NB4 (cell line): Measurements from ENCODE around the gene RUFY1.
A peak's percentile ranks its signal among the peaks of the same experiment; 100 is the strongest.
"Not testable (repeated sequence)": the region's sequence is repeated elsewhere in the genome, so short reads cannot be mapped to it uniquely, and the experiment has no call there.

Experiments
- DNase-seq: peaks from one replicate; pipeline ENCODE4 v3.0.0; 2010; ENCODE audit warnings: low read depth
- H3K4me3 ChIP-seq: one replicate; pipeline ENCODE4 v1.5.1; 2011; ENCODE audit warnings: mild to moderate bottlenecking, low read depth, low read length, moderate library complexity
- MYC ChIP-seq: IDR thresholded peaks from 2 replicates; pipeline ENCODE4 v1.6.1; 2011; ENCODE audit warnings: low read depth, low read length
- POLR2A ChIP-seq: IDR thresholded peaks from 2 replicates; pipeline ENCODE4 v1.6.1; 2011; ENCODE audit warnings: mild to moderate bottlenecking; ENCODE audit not compliant: insufficient read length; ENCODE audit errors: extremely low read depth
- TF ChIP-seq, protein P1 (sequence below): IDR thresholded peaks from one replicate; pipeline ENCODE4 v1.5.1; 2012; ENCODE audit warnings: low read depth, low read length
- TF ChIP-seq, protein P2 (sequence below): IDR thresholded peaks from 2 replicates; pipeline ENCODE4 v1.6.1; 2011; ENCODE audit warnings: low read depth, low read length

RUFY1 gene

DNA sequence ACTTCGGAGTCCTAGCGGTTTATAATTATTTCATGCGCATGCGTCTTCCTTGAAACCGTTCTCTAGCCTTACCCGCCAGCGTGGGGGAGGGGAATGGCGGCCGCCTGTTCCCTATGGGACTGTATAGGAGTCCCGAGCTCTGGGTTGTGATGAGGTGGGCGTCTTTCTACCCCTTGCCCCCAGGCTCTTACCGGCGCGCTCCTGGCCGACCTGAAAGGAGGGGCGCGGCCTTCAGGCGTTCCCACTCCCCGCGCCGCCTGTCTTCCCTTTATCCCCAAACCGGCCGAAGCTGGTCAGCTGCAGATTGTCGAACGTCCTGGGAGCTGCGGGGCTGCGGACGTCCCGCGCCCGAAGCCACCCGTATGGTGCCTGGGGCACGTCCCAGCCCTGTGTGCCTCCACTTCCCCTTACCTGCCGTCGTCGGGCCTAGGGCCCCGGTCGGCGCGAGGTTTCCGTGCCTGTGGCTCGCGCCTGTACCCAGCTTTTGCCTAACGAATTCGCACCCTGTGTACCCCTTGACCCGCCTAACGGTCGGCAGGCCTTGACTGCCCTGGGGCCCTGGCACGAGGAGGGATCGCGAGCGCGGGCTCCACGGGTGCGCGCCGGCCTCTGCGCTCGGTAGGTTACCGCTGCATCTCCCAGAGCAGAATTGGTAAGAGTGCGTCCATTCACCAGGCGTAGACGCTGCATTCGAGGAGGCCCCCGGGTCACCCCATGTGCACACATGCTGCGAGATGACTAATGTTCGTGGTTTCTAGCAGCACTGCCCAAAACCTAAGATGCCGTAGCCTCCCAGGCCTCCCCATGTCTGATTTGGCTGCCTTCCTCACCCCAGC lies 73.8 kb downstream of the RUFY1 start:
- H3K4me3 ChIP-seq: peak overlapping the region; percentile 79
- peak; percentile 92 for DNase-seq
- TF ChIP-seq, protein P1, sequence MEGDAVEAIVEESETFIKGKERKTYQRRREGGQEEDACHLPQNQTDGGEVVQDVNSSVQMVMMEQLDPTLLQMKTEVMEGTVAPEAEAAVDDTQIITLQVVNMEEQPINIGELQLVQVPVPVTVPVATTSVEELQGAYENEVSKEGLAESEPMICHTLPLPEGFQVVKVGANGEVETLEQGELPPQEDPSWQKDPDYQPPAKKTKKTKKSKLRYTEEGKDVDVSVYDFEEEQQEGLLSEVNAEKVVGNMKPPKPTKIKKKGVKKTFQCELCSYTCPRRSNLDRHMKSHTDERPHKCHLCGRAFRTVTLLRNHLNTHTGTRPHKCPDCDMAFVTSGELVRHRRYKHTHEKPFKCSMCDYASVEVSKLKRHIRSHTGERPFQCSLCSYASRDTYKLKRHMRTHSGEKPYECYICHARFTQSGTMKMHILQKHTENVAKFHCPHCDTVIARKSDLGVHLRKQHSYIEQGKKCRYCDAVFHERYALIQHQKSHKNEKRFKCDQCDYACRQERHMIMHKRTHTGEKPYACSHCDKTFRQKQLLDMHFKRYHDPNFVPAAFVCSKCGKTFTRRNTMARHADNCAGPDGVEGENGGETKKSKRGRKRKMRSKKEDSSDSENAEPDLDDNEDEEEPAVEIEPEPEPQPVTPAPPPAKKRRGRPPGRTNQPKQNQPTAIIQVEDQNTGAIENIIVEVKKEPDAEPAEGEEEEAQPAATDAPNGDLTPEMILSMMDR: no peak
- TF ChIP-seq MYC (peak; percentile 89), POLR2A (peak; percentile 57)
- TF ChIP-seq, protein P2, sequence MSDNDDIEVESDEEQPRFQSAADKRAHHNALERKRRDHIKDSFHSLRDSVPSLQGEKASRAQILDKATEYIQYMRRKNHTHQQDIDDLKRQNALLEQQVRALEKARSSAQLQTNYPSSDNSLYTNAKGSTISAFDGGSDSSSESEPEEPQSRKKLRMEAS: peak; percentile 84

DNA sequence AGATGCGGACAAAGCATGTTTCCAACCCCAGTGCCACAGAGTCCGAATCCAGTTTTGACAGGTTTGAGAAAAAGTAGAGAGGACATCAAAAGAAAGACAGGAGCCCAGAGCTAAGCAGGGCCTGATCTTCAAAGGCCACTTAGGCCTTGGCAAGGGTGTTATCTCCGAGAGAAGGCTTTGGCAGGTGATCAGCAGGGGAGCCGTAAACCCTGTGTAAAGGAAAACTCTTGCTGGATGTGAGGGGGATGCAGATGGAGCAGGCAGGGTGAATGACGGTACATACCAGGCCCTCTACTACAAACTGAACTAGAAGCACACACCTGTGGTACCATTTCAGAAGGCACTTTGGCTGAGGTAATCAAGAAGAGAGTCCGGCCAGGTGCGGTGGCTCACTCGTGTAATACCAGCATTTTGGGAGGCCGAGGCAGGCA lies 74.5 kb downstream of the RUFY1 start:
- no peak for DNase-seq
- H3K4me3 ChIP-seq: peak overlapping the region; percentile 79
- TF ChIP-seq, protein P2: no peak
- TF ChIP-seq MYC: no peak
- TF ChIP-seq, protein P1: no peak

DNA sequence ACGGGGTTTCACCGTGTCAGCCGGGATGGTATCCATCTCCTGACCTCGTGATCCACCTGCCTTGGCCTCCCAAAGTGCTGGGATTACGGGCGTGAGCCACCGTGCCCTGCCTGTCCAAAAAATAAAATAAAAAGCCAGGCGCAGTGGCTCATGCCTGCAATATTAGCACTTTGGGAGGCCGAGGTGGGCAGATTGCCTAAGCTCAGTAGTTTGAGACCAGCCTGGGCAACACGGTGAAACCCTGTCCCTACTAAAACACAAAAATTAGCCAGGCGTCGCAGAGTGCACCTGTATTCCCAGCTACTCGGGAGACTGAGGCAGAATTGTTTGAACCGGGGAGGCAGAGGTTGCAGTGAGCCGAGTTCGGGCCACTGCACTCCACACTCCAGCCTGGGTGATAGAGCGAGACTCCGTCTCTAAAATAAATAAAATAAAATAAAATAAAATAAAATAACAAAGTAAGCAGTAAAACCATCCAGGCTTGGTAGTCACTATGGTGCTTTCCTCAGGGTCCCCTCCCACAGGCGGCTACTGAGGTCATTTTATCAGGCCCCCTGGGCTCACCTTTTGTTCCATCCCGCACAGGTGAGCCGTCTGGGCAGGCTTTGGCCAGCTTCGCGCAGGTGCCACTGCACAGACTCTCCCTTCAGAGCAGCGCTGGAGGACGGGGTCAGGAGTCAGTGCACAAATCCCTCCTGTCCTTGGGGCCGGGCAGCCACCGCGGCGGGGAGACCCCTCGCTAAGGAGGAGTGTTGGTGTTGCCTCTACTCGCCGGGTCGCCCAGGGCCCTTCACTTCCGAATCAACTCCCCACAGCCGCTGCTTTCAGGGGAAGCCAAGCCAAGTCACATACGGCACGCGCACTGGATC lies 83.4 kb downstream of the RUFY1 start:
- peak overlapping the region; percentile 62 for H3K4me3 ChIP-seq
- DNase-seq: not testable (repeated sequence)

DNA sequence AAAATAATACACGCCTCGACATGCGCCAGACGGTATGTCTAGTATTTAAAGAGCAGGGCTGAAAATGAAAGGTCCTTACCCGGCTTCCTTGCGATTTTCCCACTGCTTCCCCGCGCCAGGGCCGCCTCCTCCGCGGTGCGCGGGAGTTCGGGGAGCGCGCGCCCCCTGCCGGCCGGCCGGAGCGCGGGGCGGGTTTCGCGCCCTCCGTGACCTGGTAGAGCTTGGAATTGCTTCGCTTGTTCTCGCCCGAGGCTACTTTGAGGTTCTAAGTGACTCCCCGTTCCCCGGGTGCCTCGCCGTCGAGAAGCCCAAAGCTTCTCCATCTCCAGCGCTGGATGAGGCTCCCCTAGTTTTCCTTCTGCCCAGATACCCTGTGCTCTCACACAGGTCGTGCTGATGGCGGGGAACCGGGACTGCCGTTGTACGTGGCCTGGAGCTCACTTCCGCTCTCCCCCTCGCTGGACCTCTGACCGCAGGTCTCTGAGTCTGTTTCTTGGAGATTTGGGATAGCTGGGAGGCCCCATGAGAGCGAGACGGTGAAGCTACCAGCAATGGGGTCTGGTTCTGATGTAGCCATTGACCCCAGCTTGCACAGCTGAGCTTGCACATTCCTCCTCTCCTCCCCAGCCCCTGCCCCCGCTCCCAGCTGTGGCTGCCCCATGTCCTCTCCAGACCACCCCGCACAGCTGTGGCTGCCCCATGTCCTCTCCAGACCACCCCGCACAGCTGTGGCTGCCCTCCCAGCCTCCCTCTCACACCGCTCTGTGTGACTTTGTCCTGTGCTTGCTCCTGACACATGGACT lies 84.2 kb downstream of the RUFY1 start:
- H3K4me3 ChIP-seq: not testable (repeated sequence)

DNA sequence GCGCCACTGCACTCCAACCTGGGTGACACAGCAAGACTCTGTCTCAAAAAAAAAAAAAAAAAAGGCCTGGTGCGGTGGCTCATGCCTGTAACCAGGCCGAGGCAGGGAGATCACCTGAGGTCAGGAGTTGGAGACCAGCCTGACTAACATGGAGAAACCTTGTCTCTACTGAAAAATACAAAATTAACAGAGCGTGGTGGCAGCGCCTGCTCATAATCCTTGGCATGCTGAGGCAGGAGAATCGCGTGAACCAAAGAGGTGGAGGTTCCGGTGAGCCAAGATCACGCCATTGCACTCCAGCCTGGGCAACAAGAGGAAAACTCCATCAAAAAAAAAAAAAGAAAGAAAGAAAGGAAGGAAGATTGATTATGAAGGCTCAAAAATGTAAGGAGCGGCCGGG lies 88.9 kb downstream of the RUFY1 start:
- not testable (repeated sequence) for H3K4me3 ChIP-seq, DNase-seq

More for the DNA sequence above, 84.2 kb downstream of the RUFY1 start:
- not testable (repeated sequence) for DNase-seq

DNA sequence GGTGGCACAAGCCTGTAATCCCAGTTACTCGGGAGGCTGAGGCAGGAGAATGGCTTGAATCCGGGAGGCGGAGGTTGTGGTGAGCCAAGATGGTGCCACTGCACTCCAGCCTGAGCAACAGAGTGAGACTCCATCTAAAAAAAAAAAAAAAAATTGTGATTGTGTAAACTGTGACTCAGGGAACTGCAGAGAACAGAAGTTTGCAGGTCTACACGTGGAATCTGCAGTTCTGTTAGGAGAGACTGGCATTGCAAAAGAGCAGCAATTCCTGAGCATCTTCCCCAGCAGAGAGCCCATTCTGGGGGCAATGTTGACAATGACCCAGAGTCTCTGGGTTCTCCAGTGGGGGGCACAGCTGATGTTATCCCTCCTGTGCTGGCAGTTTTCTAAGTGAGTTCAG lies 91.4 kb downstream of the RUFY1 start:
- not testable (repeated sequence) for H3K4me3 ChIP-seq, DNase-seq

DNA sequence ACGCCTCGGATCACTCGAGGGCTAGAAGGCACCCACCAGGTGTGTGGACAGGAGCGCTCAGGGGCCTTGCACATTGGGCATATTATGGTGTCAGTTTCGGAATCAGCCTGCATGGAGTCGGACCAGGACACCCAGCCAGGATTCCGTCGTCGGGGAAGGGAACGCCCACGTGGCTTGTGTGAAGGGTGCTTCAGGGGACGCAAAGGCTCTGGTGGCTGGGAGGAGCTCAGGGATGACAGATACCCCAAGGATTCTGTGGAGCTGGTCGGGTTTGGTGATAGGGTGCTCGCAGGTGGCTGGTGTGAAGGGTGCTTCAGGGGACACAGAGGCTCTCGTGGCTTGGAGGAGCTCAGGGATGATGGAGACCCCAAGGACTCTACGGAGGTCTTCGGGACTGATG lies 92.3 kb downstream of the RUFY1 start:
- H3K4me3 ChIP-seq, DNase-seq: not testable (repeated sequence)

DNA sequence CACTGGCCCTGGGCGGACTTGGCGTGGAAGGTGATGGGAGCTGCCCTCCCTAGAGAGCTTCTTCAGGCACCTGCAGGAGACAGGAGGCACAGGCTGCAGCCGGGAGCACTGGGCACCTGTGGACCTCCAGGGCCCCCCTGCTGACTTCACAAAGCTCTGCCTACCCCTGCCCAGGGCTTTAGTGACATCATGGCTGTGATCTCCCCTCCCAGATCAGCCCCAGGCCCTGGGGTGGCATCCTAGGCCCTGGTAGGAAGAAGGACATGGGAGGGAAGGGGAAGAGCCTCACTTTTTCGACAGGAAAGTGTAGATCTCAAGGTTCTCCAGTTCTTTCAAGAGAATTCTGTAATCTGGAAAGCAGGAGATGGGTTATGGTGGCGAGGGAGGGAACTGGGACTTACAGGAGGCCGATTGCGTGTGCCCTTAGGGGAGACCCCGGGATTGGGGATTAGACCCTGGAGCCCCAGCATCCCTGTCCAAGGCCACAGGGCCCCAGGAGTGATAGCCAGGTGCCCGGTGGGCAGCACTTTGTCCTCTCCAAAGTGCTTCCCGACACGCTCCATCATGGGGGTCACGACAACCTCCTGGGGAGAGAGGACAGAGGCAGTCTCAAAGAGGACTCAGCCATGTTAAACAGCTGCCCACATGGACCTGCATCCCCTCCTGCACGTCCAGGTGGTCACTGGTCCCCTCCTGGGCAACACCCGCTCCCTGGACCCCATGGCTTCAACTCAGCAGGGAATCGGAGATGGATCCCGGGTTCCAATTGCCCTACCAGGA lies 93.0 kb downstream of the RUFY1 start:
- not testable (repeated sequence) for DNase-seq

DNA sequence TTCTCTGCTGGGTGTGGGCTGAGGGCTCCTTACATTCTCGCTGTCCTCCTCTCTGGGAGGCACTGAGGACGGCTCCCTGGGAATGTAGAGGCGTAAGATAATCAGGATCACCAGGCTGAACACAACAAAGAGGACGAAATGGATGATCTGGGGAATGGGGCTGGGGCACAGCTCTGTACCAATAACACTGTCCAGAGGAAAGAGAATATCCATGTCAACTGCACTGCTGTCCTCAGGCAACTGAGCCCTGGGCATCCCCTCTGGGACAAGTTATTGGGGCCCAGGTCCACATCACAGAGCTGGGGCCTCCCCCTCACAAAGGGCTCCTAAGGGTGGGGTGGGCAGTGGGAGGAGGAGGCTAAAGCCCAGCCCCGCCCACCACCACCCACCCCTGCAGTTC lies 94.4 kb downstream of the RUFY1 start:
- DNase-seq, H3K4me3 ChIP-seq: not testable (repeated sequence)

More for the DNA sequence above, 93.0 kb downstream of the RUFY1 start:
- not testable (repeated sequence) for H3K4me3 ChIP-seq
